PC-9 (cell line): ENCODE measurements around the gene SLAMF6.

ENCODE experiments used
- CTCF ChIP-seq: fragments of 200-600 bp; sonication (generic); conservative IDR thresholded peaks from 2 replicates; pipeline ENCODE4 v1.6.1; 2017; ENCODE audit warnings: mixed run types, antibody characterized with exemption, mild to moderate bottlenecking, moderate library complexity
- EZH2 ChIP-seq: fragments of 200-600 bp; sonication (generic); IDR thresholded peaks from 2 replicates; pipeline ENCODE4 v1.8.0; 2017; ENCODE audit warnings: antibody characterized with exemption, low read depth

DNA sequence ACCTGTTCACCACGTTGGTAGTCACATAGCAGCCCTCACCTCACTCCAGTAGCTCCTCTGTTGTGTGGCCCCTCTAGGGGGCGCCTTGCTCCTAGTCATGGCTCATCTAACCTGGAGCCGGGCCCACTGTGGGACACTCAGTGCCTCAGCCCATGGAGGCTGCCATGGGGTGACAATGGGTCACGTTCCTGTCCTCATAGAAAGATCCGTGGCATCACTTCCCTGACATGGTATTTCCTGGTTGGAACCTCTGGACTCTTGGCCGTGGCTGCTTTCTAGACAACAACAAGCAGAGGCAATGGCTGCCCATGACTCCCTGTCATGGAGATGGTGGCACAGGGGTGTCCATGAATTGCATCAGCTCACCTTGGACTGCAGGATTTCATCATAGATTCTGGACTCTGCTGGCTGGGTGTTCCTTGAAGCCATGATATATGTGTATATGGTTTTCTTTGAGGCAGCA, 27.5 kb upstream of the SLAMF6 start:
- no peak for TF ChIP-seq EZH2
- no peak for TF ChIP-seq CTCF
